ENCODE data around the gene FEZ2.

DNA sequence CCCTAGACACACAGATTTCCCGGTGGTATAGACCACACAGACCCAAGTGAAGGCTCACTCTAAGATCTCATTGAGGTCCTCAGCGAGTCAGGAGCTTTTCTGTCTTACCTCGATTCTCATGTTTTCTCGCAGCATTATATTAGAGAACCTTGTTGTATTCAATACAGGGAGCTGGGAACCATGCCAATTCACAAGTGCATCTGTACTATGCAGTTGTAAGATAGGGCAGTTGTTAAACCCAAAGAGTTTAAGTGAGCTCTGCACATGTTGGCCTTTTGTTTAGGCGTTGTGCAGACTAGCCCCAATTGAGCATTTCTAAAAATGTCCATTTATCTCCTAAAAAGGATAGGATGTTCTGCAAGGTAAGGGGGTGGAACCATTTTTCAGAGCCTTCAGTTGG, 59.6 kb downstream of the FEZ2 start:
- TF ChIP-seq CTCF (IDR thresholded peaks at IDR 0.05) (no peak), POLR2A (IDR thresholded peaks at IDR 0.05) (no peak)

Measured in tibial nerve (tissue), 3 donors.